Measurements from ENCODE around the gene DEXI. TPM values are rescaled to one million over a fixed set of nuclear protein-coding genes. Genes with fewer than 3 reads are reported as not detected.
"Not testable (repeated sequence)": the region's sequence is repeated elsewhere in the genome, so short reads cannot be mapped to it uniquely, and the experiment has no call there.

Gene DEXI
- total RNA-seq, 1 donor = 34.0 TPM

DNA sequence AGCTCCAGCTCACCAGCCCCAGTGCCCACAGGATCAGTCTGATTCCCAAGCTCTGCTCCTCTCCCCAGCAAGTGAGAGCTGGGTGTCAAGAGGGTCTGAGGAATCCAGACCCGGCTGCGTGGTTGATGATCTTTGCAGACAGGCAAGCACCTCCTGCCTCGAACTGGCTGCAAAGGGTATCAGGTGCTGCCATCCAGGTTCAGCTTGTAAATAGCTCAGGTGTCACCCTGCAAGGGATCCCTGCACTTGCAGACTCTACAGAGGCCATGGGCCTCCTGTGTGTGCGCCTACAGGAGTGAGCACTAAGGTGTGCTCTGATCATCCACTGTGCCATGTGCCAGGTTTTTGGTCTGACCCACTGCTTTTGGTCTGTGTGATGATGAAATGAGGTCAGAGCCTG is 16.2 kb downstream of the DEXI start:
- no peak for DNase-seq (ENCODE audit: insufficient read length, low spot score, missing footprints)
- Histone ChIP-seq H3K9me3 (ENCODE audit: low read depth, low read length) (no peaks in the 10 kb centered on the region), H3K4me1 (ENCODE audit: insufficient read depth, low read length) (peaks cover 12% of the 10 kb centered on the region), H3K79me2 (ENCODE audit: insufficient read depth, low read length) (peaks cover 4% of the 10 kb centered on the region), H3K36me3 (ENCODE audit: insufficient read depth, low read length) (peaks cover 30% of the 10 kb centered on the region), H3K27me3 (ENCODE audit: insufficient read depth, low read length) (no peaks in the 10 kb centered on the region), H2AFZ (ENCODE audit: low read length) (no peak overlapping the region), H3K4me3 (ENCODE audit: insufficient read depth, low read length) (no peak overlapping the region), H4K20me1 (ENCODE audit: insufficient read depth, low read length) (peaks cover 22% of the 10 kb centered on the region), H3K4me2 (ENCODE audit: insufficient read depth, low read length) (no peak overlapping the region), H3K27ac (ENCODE audit: low read depth, low read length) (no peak overlapping the region)
- TF ChIP-seq CTCF (IDR thresholded peaks at IDR 0.05; ENCODE audit: extremely low read depth, low read depth, low read length) = no peak

DNA sequence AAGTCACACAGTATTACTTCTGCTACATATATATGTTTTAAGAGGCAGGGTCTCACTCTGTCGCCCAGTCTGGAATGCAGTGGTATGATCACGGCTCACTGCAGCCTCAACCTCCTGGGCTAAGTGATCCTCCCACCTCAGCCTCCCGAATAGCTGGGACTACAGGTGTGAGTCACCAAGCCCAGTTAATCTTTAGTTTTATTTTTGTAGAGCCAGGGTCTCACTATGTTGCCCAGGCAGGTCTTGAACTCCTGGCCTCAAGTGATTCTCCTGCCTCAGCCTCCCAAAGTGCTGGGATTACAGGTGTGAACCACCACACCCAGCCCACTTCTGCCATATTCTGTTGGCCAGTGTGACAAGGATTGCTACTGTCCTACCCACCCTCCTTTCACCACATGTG is 17.0 kb downstream of the DEXI start:
- H3K4me2 ChIP-seq (ENCODE audit: insufficient read depth, low read length); H3K27ac ChIP-seq (ENCODE audit: low read depth, low read length); H3K4me3 ChIP-seq (ENCODE audit: insufficient read depth, low read length); H3K9me3 ChIP-seq (ENCODE audit: low read depth, low read length); H2AFZ ChIP-seq (ENCODE audit: low read length); H3K27me3 ChIP-seq (ENCODE audit: insufficient read depth, low read length); DNase-seq (ENCODE audit: insufficient read length, low spot score, missing footprints); H3K79me2 ChIP-seq (ENCODE audit: insufficient read depth, low read length): not testable (repeated sequence)
- peaks cover 17% of the 10 kb centered on the region for H4K20me1 ChIP-seq (ENCODE audit: insufficient read depth, low read length)
- peaks cover 12% of the 10 kb centered on the region for H3K4me1 ChIP-seq (ENCODE audit: insufficient read depth, low read length)
- peaks cover 30% of the 10 kb centered on the region for H3K36me3 ChIP-seq (ENCODE audit: insufficient read depth, low read length)

GRCh38 chr16:10923650-10924214 is 18.5 kb downstream of the DEXI start:
- Histone ChIP-seq H3K36me3 (ENCODE audit: insufficient read depth, low read length) (peaks cover 29% of the 10 kb centered on the region), H2AFZ (ENCODE audit: low read length) (no peak overlapping the region), H3K79me2 (ENCODE audit: insufficient read depth, low read length) (no peaks in the 10 kb centered on the region), H3K4me2 (ENCODE audit: insufficient read depth, low read length) (no peak overlapping the region), H3K4me1 (ENCODE audit: insufficient read depth, low read length) (peaks cover 12% of the 10 kb centered on the region), H4K20me1 (ENCODE audit: insufficient read depth, low read length) (peaks cover 6% of the 10 kb centered on the region), H3K27ac (ENCODE audit: low read depth, low read length) (no peak overlapping the region), H3K9me3 (ENCODE audit: low read depth, low read length) (no peaks in the 10 kb centered on the region), H3K4me3 (ENCODE audit: insufficient read depth, low read length) (no peak overlapping the region), H3K27me3 (ENCODE audit: insufficient read depth, low read length) (no peaks in the 10 kb centered on the region)
- no peak for DNase-seq (ENCODE audit: insufficient read length, low spot score, missing footprints)
- TF ChIP-seq CTCF (IDR thresholded peaks at IDR 0.05; ENCODE audit: extremely low read depth, low read depth, low read length) = no peak

- no peak for TF ChIP-seq CTCF (IDR thresholded peaks at IDR 0.05; ENCODE audit: extremely low read depth, low read depth, low read length)
- DNase-seq (ENCODE audit: insufficient read length, low spot score, missing footprints) = no peak
- H3K4me1 ChIP-seq (ENCODE audit: insufficient read depth, low read length) = peaks cover 12% of the 10 kb centered on the region
- H3K4me3 ChIP-seq (ENCODE audit: insufficient read depth, low read length) = no peak overlapping the region
- no peak overlapping the region for H3K27ac ChIP-seq (ENCODE audit: low read depth, low read length)
- H3K36me3 ChIP-seq (ENCODE audit: insufficient read depth, low read length) = peaks cover 26% of the 10 kb centered on the region
- no peaks in the 10 kb centered on the region for H3K79me2 ChIP-seq (ENCODE audit: insufficient read depth, low read length)
- H2AFZ ChIP-seq (ENCODE audit: low read length) = no peak overlapping the region
- H4K20me1 ChIP-seq (ENCODE audit: insufficient read depth, low read length) = peaks cover 6% of the 10 kb centered on the region
- H3K9me3 ChIP-seq (ENCODE audit: low read depth, low read length) = no peaks in the 10 kb centered on the region
- no peaks in the 10 kb centered on the region for H3K27me3 ChIP-seq (ENCODE audit: insufficient read depth, low read length)
- no peak overlapping the region for H3K4me2 ChIP-seq (ENCODE audit: insufficient read depth, low read length)
These were observed 19.1 kb downstream of the DEXI start for GRCh38 chr16:10923146-10923649.
